ENCODE measurements around the gene TRPC4.

DNA sequence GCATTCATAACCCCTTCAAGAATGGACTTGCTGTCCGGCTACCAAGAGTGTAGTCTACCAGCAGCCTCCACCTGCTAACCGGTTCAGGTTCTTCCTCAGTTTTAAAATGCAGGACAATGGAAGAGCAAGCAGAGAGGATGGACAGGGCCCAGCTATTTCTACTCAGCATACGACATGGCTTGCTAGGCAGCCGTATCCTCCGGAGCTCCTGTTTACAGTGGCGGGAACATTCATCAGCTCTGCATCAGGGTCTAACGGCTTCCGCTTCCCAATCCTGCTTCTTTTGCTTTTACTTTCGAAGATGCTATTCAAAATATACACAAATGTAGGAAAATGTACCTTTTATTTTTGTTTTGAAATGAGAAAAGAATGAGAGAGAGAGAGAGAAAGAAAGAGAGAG is 118.5 kb downstream of the TRPC4 start:
- TF ChIP-seq, protein P1, sequence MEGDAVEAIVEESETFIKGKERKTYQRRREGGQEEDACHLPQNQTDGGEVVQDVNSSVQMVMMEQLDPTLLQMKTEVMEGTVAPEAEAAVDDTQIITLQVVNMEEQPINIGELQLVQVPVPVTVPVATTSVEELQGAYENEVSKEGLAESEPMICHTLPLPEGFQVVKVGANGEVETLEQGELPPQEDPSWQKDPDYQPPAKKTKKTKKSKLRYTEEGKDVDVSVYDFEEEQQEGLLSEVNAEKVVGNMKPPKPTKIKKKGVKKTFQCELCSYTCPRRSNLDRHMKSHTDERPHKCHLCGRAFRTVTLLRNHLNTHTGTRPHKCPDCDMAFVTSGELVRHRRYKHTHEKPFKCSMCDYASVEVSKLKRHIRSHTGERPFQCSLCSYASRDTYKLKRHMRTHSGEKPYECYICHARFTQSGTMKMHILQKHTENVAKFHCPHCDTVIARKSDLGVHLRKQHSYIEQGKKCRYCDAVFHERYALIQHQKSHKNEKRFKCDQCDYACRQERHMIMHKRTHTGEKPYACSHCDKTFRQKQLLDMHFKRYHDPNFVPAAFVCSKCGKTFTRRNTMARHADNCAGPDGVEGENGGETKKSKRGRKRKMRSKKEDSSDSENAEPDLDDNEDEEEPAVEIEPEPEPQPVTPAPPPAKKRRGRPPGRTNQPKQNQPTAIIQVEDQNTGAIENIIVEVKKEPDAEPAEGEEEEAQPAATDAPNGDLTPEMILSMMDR (IDR thresholded peaks at IDR 0.05), result no peak
- TF ChIP-seq POLR2AphosphoS5 (IDR thresholded peaks at IDR 0.05), result no peak

All from transverse colon (tissue), 4 donors.